ENCODE results near the gene DMKN. TPM values are rescaled to one million over a fixed set of nuclear protein-coding genes. Genes with fewer than 3 reads are reported as not detected.

Gene DMKN
- total and polyA plus RNA-seq, 9 of the 15 experiments (the other 6 are each of a cell fraction or from before 2014, with no cell fraction given) = 0.36 to 0.53 TPM; not detected in 7

DNA sequence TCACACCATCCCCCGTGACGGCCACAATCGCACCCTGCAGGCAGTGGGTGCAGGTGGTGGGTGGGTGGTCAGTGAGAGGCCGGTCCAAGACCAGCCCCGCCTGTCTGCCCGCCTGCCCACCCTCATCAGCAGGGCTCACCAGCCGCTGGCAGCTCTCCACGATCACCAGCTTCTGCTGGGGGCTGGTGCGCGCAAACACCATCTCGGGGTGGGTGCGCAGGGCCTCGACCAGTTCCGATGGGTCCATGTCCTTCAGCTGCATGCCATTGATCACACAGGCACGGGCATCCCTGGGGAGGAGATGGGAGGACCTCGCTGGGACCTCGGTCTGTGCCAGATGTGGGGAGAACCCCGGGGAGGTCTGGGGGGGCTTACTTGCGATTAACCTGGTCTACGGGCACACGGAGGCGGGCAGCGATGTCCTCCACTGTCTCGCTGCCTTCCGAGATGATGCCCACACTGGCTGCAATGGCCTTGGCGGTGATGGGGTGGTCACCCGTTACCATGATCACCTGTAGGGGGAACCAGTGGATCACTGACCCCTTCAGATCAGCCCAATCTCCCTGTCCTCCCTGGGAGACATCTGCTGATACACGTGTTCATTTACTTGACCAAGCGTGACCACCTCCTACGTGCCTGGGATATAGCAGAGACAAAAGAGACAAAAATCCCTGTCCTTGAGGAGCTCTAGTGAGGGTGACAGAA is 42.0 kb upstream of the DMKN start (continued):
- TF ChIP-seq, protein P1, sequence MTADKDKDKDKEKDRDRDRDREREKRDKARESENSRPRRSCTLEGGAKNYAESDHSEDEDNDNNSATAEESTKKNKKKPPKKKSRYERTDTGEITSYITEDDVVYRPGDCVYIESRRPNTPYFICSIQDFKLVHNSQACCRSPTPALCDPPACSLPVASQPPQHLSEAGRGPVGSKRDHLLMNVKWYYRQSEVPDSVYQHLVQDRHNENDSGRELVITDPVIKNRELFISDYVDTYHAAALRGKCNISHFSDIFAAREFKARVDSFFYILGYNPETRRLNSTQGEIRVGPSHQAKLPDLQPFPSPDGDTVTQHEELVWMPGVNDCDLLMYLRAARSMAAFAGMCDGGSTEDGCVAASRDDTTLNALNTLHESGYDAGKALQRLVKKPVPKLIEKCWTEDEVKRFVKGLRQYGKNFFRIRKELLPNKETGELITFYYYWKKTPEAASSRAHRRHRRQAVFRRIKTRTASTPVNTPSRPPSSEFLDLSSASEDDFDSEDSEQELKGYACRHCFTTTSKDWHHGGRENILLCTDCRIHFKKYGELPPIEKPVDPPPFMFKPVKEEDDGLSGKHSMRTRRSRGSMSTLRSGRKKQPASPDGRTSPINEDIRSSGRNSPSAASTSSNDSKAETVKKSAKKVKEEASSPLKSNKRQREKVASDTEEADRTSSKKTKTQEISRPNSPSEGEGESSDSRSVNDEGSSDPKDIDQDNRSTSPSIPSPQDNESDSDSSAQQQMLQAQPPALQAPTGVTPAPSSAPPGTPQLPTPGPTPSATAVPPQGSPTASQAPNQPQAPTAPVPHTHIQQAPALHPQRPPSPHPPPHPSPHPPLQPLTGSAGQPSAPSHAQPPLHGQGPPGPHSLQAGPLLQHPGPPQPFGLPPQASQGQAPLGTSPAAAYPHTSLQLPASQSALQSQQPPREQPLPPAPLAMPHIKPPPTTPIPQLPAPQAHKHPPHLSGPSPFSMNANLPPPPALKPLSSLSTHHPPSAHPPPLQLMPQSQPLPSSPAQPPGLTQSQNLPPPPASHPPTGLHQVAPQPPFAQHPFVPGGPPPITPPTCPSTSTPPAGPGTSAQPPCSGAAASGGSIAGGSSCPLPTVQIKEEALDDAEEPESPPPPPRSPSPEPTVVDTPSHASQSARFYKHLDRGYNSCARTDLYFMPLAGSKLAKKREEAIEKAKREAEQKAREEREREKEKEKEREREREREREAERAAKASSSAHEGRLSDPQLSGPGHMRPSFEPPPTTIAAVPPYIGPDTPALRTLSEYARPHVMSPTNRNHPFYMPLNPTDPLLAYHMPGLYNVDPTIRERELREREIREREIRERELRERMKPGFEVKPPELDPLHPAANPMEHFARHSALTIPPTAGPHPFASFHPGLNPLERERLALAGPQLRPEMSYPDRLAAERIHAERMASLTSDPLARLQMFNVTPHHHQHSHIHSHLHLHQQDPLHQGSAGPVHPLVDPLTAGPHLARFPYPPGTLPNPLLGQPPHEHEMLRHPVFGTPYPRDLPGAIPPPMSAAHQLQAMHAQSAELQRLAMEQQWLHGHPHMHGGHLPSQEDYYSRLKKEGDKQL (CRISPR knock-in tag; IDR thresholded peaks at IDR 0.05; ENCODE audit: borderline replicate concordance) = no peak
- TF ChIP-seq FOS (IDR thresholded peaks at IDR 0.05; ENCODE audit: extremely low read depth, insufficient read length) (no peak), TBP (optimal IDR thresholded peaks at IDR 0.05; ENCODE audit: low read depth, low read length) (no peak), TEAD2 (tag; IDR thresholded peaks at IDR 0.05) (no peak), NR2C1 (IDR thresholded peaks at IDR 0.05) (no peak), NR2C1 (tag; IDR thresholded peaks at IDR 0.05) (no peak), HDAC6 (IDR thresholded peaks at IDR 0.05; ENCODE audit: low read depth, low read length) (no peak), ZNF217 (CRISPR knock-in tag; IDR thresholded peaks at IDR 0.05) (no peak), DIDO1 (tag; IDR thresholded peaks at IDR 0.05; ENCODE audit: low read depth) (0 out of 2 replicates have a peak, but pooled peaks have one; percentile 19)
- TF ChIP-seq, protein P2, sequence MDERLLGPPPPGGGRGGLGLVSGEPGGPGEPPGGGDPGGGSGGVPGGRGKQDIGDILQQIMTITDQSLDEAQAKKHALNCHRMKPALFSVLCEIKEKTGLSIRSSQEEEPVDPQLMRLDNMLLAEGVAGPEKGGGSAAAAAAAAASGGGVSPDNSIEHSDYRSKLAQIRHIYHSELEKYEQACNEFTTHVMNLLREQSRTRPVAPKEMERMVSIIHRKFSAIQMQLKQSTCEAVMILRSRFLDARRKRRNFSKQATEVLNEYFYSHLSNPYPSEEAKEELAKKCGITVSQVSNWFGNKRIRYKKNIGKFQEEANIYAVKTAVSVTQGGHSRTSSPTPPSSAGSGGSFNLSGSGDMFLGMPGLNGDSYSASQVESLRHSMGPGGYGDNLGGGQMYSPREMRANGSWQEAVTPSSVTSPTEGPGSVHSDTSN (CRISPR knock-in tag; IDR thresholded peaks at IDR 0.05; ENCODE audit: low read depth) = no peak
- TF ChIP-seq, protein P2 (tag; conservative IDR thresholded peaks at IDR 0.05; ENCODE audit: low read depth) = no peak
- TF ChIP-seq, protein P3, sequence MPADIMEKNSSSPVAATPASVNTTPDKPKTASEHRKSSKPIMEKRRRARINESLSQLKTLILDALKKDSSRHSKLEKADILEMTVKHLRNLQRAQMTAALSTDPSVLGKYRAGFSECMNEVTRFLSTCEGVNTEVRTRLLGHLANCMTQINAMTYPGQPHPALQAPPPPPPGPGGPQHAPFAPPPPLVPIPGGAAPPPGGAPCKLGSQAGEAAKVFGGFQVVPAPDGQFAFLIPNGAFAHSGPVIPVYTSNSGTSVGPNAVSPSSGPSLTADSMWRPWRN (IDR thresholded peaks at IDR 0.05; ENCODE audit: low read depth) = no peak
- TF ChIP-seq, protein P4, sequence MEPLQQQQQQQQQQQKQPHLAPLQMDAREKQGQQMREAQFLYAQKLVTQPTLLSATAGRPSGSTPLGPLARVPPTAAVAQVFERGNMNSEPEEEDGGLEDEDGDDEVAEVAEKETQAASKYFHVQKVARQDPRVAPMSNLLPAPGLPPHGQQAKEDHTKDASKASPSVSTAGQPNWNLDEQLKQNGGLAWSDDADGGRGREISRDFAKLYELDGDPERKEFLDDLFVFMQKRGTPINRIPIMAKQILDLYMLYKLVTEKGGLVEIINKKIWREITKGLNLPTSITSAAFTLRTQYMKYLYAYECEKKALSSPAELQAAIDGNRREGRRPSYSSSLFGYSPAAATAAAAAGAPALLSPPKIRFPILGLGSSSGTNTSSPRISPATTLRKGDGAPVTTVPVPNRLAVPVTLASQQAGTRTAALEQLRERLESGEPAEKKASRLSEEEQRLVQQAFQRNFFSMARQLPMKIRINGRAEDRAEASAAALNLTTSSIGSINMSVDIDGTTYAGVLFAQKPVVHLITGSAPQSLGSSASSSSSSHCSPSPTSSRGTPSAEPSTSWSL (CRISPR knock-in tag; IDR thresholded peaks at IDR 0.05; ENCODE audit: borderline replicate concordance) = no peak
- TF ChIP-seq, protein P5, sequence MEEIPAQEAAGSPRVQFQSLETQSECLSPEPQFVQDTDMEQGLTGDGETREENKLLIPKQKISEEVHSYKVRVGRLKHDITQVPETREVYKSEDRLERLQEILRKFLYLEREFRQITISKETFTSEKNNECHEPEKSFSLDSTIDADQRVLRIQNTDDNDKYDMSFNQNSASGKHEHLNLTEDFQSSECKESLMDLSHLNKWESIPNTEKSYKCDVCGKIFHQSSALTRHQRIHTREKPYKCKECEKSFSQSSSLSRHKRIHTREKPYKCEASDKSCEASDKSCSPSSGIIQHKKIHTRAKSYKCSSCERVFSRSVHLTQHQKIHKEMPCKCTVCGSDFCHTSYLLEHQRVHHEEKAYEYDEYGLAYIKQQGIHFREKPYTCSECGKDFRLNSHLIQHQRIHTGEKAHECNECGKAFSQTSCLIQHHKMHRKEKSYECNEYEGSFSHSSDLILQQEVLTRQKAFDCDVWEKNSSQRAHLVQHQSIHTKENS (CRISPR knock-in tag; IDR thresholded peaks at IDR 0.05) = no peak
